ENCODE data around the gene CDYL. TPM values are rescaled to one million over a fixed set of nuclear protein-coding genes. Genes with fewer than 3 reads are reported as not detected.
A peak's percentile ranks its signal among the peaks of the same experiment; 100 is the strongest.

The CDYL gene
- total and polyA plus RNA-seq, 8 donors: 3.4 to 15.3 (median 10.2) TPM

GRCh38 chr6:4987432-4987831, 211.2 kb downstream of the CDYL start:
- WGBS, 2 donors: 59 to 87% methylated on average over 4 of the region's 4 CpGs
- DNase-seq: no peak
- H3K4me1 ChIP-seq: no peaks in the 10 kb centered on the region
- H3K4me3 ChIP-seq: no peak overlapping the region
- no peak for FAIRE-seq
- H3K9me3 ChIP-seq: no peaks in the 10 kb centered on the region
- no peaks in the 10 kb centered on the region for H3K36me3 ChIP-seq
- H3K27me3 ChIP-seq: no peaks in the 10 kb centered on the region
- no peak overlapping the region for H3K27ac ChIP-seq
- no peak for ATAC-seq
- intact Hi-C loops (cut with DNase I): no loop called here
- no peak for TF ChIP-seq CTCF (IDR thresholded peaks at IDR 0.05)

- TF ChIP-seq CTCF (IDR thresholded peaks at IDR 0.05): no peak
- WGBS, 2 donors: 83 to 87% methylated on average over 3 of the region's 3 CpGs
- Histone ChIP-seq H3K27me3 (no peaks in the 10 kb centered on the region), H3K9me3 (no peaks in the 10 kb centered on the region), H3K36me3 (peaks cover 0 to 4% (median 3%) of the 10 kb centered on the region in 3 donors), H3K4me1 (no peaks in the 10 kb centered on the region), H3K27ac (no peak overlapping the region), H3K4me3 (no peak overlapping the region)
- peak in 2 of 4 donors; percentile 29 to 34 for ATAC-seq
- intact Hi-C loops (cut with DNase I): no loop called here
- FAIRE-seq: no peak
- DNase-seq: no peak
Observed at GRCh38 chr6:4994741-4995140, 218.5 kb downstream of the CDYL start.

- 67 to 85% methylated on average over 6 of the region's 6 CpGs for WGBS, 2 donors
- FAIRE-seq: no peak
- no peak for ATAC-seq
- Histone ChIP-seq H3K4me3 (no peak overlapping the region), H3K4me1 (no peaks in the 10 kb centered on the region), H3K27ac (no peak overlapping the region), H3K27me3 (no peaks in the 10 kb centered on the region), H3K36me3 (peaks cover 0 to 4% (median 3%) of the 10 kb centered on the region in 3 donors), H3K9me3 (no peaks in the 10 kb centered on the region)
- no peak for DNase-seq
- intact Hi-C loops (cut with DNase I): no loop called here
- TF ChIP-seq CTCF (IDR thresholded peaks at IDR 0.05): no peak
Observed at GRCh38 chr6:4997862-4998261, 221.7 kb downstream of the CDYL start.

- peaks cover 0 to 4% (median 3%) of the 10 kb centered on the region in 3 donors for H3K36me3 ChIP-seq
- WGBS, 2 donors: 50 to 91% methylated on average over 2 of the region's 2 CpGs
- no peaks in the 10 kb centered on the region for H3K9me3 ChIP-seq
- H3K4me3 ChIP-seq: no peak overlapping the region
- ATAC-seq (no peak), FAIRE-seq (no peak), DNase-seq (no peak)
- no peaks in the 10 kb centered on the region for H3K4me1 ChIP-seq
- H3K27me3 ChIP-seq: no peaks in the 10 kb centered on the region
- H3K27ac ChIP-seq: no peak overlapping the region
- no peak for TF ChIP-seq CTCF (IDR thresholded peaks at IDR 0.05)
- intact Hi-C loops (cut with DNase I): no loop called here
Observed at GRCh38 chr6:4999586-4999985, 223.4 kb downstream of the CDYL start.

GRCh38 chr6:5003604-5004372, 227.6 kb downstream of the CDYL start, which contains the start of gene RPP40:
Gene RPP40 (minus strand): TSS chr6:5004037. CDS start chr6:5004002, 35 bp downstream.
- Histone ChIP-seq H3K27ac (peak within 1 kb of the TSS in 3 of 4 donors; percentile 35 to 75 (median 70)), H3K36me3 (no peaks in the 10 kb centered on the region), H3K9me3 (no peaks in the 10 kb centered on the region), H3K4me1 (no peaks in the 10 kb centered on the region), H3K4me3 (peak within 1 kb of the TSS; percentile 41 to 82 (median 64)), H3K27me3 (no peaks in the 10 kb centered on the region)
- intact Hi-C loops (cut with DNase I): no loop called here
- ATAC-seq (peak; percentile 98 to 100 (median 99)), DNase-seq (peak; percentile 96 to 98 (median 96)), FAIRE-seq (no peak)
- peak; percentile 78 to 93 (median 88) for TF ChIP-seq CTCF (IDR thresholded peaks at IDR 0.05)
- 0 to 1% methylated on average over 60 to 64 of the region's 64 CpGs for WGBS, 2 donors
